Panc1 (cell line): Measurements from ENCODE around the gene ZDHHC14.

Source experiments
- CTCF ChIP-seq: fragments of 450-650 bp; IDR thresholded peaks from 2 replicates; pipeline ENCODE4 v1.5.1; 2017; ENCODE audit warnings: mild to moderate bottlenecking
- POLR2AphosphoS5 ChIP-seq: IDR thresholded peaks from 2 replicates; pipeline ENCODE4 v1.6.1; 2012; ENCODE audit warnings: mild to moderate bottlenecking, low read depth, low read length, moderate library complexity
- SIN3A ChIP-seq: IDR thresholded peaks from 2 replicates; pipeline ENCODE4 v1.6.1; 2012; ENCODE audit warnings: low read depth, mild to moderate bottlenecking, low read length, moderate library complexity, borderline replicate concordance; ENCODE audit not compliant: insufficient read depth

GRCh38 chr6:157531986-157532365, 151.0 kb downstream of the ZDHHC14 start:
- no peak for TF ChIP-seq CTCF
- no peak for TF ChIP-seq POLR2AphosphoS5
- no peak for TF ChIP-seq SIN3A
